GM08714 (cell line): ENCODE measurements around the gene ERF.
A peak's percentile ranks its signal among the peaks of the same experiment; 100 is the strongest.

Experiments
- H3K4me3 ChIP-seq: fragments of 200-500 bp; sonication (Bioruptor generic); 2 replicates; pipeline ENCODE4 v1.5.1; 2014; ENCODE audit warnings: mild to moderate bottlenecking, low read length, inconsistent platforms
- ZNF274 ChIP-seq: IDR thresholded peaks from 2 replicates; pipeline ENCODE4 v1.6.1; 2012; ENCODE audit warnings: mild to moderate bottlenecking, low read depth, low read length

ERF gene

DNA sequence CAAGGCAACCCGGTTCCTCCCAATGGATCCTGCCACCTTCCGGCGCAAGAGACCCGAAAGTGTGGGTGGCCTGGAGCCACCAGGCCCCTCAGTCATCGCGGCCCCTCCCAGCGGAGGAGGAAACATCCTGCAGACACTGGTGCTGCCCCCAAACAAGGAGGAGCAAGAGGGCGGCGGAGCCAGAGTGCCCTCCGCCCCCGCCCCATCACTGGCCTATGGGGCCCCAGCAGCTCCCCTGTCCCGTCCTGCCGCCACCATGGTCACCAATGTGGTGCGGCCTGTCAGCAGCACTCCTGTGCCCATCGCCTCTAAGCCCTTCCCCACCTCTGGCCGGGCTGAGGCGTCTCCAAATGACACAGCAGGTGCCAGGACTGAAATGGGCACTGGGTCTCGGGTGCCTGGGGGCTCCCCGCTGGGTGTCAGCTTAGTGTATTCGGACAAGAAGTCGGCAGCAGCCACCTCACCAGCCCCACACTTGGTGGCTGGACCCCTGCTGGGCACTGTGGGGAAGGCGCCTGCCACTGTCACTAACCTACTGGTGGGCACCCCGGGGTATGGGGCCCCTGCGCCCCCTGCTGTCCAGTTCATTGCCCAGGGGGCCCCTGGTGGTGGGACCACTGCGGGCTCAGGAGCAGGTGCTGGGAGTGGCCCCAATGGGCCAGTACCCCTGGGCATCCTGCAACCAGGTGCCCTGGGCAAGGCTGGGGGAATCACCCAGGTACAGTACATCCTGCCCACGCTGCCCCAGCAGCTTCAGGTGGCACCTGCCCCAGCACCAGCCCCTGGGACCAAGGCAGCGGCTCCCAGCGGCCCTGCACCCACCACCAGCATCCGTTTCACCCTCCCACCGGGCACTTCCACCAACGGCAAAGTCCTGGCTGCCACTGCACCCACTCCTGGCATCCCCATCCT is 35.9 kb upstream of the ERF start:
- no peak overlapping the region for H3K4me3 ChIP-seq
- no peak for TF ChIP-seq ZNF274

GRCh38 chr19:42290136-42290522 is 35.2 kb upstream of the ERF start:
- TF ChIP-seq ZNF274: no peak
- no peak overlapping the region for H3K4me3 ChIP-seq

DNA sequence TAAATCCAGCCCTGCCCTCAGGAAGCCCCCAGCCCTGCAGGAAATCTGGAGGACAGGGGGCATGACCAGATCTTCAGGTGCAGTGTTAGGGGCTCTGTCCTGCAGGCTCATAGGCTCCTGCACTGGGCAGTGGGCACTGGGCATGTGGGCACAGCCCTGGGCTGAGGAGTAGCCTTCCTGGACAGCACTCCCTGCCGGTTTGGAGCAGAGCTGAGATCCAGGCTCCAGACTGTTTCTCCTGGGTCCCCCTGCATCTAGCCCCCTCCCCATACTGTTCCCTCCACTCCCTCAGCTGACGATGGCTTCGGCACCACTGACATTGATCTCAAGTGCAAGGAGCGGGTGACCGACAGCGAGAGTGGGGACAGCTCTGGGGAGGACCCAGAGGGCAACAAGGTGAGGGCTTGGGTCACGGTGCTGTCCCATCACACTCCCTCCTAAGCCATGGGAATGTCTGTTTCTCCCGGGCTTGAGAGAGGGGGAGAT is 34.7 kb upstream of the ERF start:
- no peak for TF ChIP-seq ZNF274
- no peak overlapping the region for H3K4me3 ChIP-seq

DNA sequence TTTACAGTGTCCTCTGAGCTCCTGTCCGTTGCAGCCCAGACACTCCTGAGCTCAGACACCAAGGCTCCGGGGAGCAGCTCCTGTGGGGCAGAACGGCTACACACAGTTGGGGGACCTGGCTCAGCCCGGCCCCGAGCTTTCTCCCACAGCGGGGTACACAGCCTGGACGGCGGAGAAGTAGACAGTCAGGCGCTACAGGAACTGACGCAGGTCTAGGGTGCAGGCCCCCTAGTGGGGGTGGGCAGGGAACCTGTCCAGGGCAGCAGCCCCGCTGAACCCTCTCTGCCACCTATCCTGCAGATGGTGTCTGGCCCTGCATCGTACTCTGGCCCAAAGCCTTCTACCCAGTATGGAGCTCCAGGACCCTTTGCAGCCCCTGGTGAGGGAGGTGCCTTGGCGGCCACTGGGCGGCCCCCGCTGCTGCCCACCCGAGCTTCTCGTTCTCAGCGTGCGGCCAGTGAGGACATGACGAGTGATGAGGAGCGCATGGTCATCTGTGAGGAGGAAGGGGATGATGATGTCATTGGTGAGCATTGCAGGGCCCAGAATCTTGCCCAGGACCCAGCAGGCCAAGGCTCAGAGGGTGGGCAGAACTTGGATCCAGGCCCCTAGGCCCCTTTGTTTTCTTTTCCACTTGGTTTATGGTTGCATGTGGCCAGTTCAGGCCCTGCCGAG is 34.1 kb upstream of the ERF start:
- TF ChIP-seq ZNF274: no peak

GRCh38 chr19:42288387-42288786 is 33.5 kb upstream of the ERF start:
- no peak for TF ChIP-seq ZNF274
- no peak overlapping the region for H3K4me3 ChIP-seq

More for the DNA sequence above, 34.1 kb upstream of the ERF start:
- H3K4me3 ChIP-seq: no peak overlapping the region

DNA sequence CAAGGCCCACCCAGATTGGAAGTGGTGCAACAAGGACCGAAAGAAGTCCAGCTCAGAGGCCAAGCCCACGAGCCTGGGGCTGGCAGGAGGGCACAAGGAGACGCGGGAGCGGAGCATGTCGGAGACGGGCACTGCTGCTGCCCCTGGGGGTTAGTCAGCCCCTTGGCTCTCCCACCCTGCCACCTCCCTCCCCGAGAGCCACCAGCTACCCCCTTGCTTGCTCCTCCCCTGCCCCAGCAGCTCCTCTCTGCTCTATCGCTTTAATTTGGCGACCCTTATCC is 32.8 kb upstream of the ERF start:
- H3K4me3 ChIP-seq: no peak overlapping the region
- TF ChIP-seq ZNF274: no peak

- TF ChIP-seq ZNF274: no peak
- no peak overlapping the region for H3K4me3 ChIP-seq
Observed at GRCh38 chr19:42287017-42287826, 32.3 kb upstream of the ERF start.

- no peak for TF ChIP-seq ZNF274
- H3K4me3 ChIP-seq: peak overlapping the region; percentile 76; the same call in 1 of the 2 replicates
Observed at GRCh38 chr19:42286349-42287016, 31.6 kb upstream of the ERF start.

DNA sequence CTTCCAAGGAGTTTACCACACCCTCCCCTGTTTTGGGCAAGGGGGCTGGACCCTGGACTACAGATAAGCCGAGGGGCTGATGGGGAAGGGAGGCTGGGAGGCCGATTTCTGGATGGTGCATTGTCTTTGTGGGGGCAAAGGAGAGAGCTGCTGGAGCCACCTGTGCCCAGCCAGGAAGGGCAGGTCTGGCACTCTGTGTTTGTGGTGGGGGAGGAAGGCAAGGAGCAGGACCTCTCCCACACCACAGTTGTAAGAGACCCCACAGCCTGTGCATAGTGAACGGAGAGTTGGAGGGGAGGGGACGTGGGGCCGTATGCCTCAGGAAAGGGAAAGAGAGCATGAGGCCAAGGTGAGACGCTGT is 31.0 kb upstream of the ERF start:
- TF ChIP-seq ZNF274: no peak
- H3K4me3 ChIP-seq: peak overlapping the region; percentile 76; the same call in 1 of the 2 replicates

DNA sequence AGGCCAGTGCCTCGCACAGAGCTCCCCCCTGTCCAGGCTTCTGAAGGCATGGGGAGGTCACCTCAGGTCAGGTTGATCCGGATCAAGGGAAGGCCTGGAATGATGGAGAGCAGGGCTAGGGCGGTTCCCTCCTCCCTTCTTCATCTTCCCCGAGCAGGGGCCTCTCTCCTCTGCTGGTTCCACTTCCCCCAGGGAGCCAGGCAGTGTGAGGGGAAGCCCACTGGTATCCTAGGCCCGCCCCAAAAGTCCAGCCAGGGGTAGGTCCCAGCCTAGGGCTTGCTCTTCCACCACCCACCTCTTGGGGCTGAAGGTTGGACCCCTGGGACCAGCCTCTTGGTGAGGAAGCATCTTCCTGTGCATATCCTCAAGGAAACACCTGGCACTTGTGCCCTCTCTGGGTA is 30.6 kb upstream of the ERF start:
- no peak for TF ChIP-seq ZNF274
- peak overlapping the region; percentile 76; the same call in 1 of the 2 replicates for H3K4me3 ChIP-seq

DNA sequence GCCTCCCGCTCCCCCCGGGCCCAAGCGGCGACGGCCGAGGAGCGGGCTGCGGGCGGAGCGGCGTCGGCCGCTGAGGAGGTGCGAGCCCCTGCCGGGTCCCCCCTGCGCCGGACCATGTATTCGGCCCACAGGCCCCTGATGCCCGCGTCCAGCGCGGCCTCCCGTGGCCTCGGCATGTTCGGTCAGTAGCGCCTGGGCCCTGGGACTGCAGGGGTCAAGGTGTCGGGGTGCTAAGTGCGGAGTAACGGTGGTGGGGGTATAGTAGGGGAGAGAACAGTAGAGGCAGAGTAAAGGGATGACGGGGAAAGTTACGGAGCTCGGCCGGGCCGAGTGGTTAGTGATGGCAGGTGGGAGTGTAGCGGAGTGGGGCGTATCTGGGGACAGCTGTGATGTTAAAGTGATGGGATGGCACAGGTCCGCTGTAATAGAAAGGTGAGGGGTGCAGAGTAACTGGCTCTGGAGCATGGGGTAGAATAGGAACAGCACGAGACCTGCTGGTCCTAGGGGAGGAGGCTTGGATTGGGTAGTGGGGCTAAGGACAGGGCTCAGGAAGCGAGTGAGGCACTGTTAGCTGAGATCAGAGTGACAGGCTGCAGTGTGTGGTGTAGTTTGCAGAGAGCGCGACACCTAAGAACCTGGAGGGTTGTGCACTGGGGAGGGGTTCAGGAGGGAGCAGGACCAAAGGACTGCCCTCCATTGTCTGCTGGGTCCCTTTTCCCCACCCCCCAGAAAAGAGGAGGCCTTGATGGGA is 29.8 kb upstream of the ERF start:
- H3K4me3 ChIP-seq: peak overlapping the region; percentile 76
- no peak for TF ChIP-seq ZNF274

DNA sequence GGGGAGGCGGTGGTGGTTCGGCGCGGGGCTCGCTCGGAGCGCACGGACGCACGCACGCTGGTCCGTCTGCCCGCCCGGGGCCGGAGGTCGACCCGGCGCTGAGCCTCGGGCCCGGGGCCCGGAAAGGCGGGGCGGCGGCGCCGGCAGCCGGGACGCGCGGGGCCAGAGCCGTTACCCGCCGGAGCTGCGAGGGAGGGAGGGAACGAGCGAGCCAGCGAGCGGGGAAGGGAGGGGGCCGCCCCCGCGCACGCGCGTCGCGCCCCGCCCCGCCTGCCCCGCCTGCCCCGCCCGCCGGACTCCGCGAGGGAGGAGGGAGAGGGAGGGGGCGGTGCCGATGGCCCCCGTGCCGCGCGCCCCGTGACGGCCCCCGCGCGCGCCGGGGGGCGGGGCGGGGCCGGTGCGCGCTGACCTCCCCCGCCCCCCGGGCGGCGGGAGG is 29.2 kb upstream of the ERF start:
- H3K4me3 ChIP-seq: peak overlapping the region; percentile 38; the same call in 1 of the 2 replicates
- no peak for TF ChIP-seq ZNF274
